Gastrocnemius medialis (tissue), 4 donors: ENCODE measurements around the gene SLC25A39.

ENCODE experiments used
- CTCF ChIP-seq, 5 experiments: fragments of 450-650 bp in 3 of 5; fragments of 200-600 bp in 2 of 5; sonication (generic) in 2 of 5; IDR thresholded peaks in 4 of 5; conservative IDR thresholded peaks in 1 of 5; 1 replicate in 4 of 5; 2 replicates in 1 of 5; pipeline ENCODE4 v1.5.1; 2016 to 2019; ENCODE audit warnings: antibody characterized with exemption in 5 of 5, mild to moderate bottlenecking in 3 of 5, moderate library complexity in 3 of 5
- POLR2A ChIP-seq, 2 donors: fragments of 450-650 bp; IDR thresholded peaks; one replicate each; pipeline ENCODE4 v1.6.1; 2017; ENCODE audit warnings: antibody characterized with exemption in 2 of 2, mild to moderate bottlenecking in 2 of 2, moderate library complexity in 2 of 2

- TF ChIP-seq POLR2A (IDR thresholded peaks at IDR 0.05) (no peak), CTCF (IDR thresholded peaks at IDR 0.05 in 4 of 5, conservative IDR thresholded peaks at IDR 0.05 in 1 of 5) (no peak)
These were observed 36.2 kb upstream of the SLC25A39 start for GRCh38 chr17:44360826-44361225.
